D721Med (cell line): ENCODE data around the gene MIAT.
"Not testable (repeated sequence)": the region's sequence is repeated elsewhere in the genome, so short reads cannot be mapped to it uniquely, and the experiment has no call there.

ENCODE experiments used
- DNase-seq: peaks from one replicate; pipeline ENCODE4 v3.0.0; 2011; ENCODE audit warnings: low spot score; ENCODE audit not compliant: insufficient read length
- FAIRE-seq: peaks from 2 replicates; lab custom pipeline; 2011; peaks lifted over from hg19 to GRCh38; lab: Jason Lieb, UNC
- TF ChIP-seq, protein P1 (sequence below): IDR thresholded peaks from 2 replicates; pipeline ENCODE4 v1.5.1; 2012; ENCODE audit warnings: mild to moderate bottlenecking, control low read depth; ENCODE audit not compliant: insufficient read depth; ENCODE audit errors: missing control alignments

The MIAT gene

DNA sequence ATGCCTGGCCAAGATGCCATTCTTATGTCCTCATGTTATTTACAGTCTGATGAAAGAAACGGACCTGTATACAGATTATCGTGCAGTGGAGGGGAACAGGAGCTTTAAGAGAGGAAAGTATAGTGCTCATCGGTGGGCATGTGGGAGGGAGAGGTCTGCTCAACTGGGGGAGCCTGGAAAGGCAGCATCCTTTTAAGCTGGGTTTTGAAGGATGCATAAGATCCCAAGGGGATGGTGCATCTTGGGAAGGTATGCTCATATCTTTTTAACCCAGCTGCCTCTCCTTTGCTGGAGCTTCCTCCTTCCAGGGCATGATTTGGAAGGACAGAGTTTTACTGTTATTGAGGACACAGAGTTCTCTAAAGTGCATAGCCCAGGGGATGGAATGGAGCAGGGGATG is 34.8 kb downstream of the MIAT start:
- DNase-seq (no peak), FAIRE-seq (no peak)
- TF ChIP-seq, protein P1, sequence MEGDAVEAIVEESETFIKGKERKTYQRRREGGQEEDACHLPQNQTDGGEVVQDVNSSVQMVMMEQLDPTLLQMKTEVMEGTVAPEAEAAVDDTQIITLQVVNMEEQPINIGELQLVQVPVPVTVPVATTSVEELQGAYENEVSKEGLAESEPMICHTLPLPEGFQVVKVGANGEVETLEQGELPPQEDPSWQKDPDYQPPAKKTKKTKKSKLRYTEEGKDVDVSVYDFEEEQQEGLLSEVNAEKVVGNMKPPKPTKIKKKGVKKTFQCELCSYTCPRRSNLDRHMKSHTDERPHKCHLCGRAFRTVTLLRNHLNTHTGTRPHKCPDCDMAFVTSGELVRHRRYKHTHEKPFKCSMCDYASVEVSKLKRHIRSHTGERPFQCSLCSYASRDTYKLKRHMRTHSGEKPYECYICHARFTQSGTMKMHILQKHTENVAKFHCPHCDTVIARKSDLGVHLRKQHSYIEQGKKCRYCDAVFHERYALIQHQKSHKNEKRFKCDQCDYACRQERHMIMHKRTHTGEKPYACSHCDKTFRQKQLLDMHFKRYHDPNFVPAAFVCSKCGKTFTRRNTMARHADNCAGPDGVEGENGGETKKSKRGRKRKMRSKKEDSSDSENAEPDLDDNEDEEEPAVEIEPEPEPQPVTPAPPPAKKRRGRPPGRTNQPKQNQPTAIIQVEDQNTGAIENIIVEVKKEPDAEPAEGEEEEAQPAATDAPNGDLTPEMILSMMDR = no peak

- FAIRE-seq (no peak), DNase-seq (no peak)
- TF ChIP-seq, protein P1 = no peak
These were observed 39.8 kb downstream of the MIAT start for GRCh38 chr22:26697151-26697550.

- no peak for DNase-seq
- TF ChIP-seq, protein P1 = no peak
- no peak for FAIRE-seq
These were observed 43.1 kb downstream of the MIAT start for GRCh38 chr22:26700462-26700861.

GRCh38 chr22:26700886-26701285 is 43.5 kb downstream of the MIAT start:
- no peak for FAIRE-seq
- TF ChIP-seq, protein P1 = no peak
- DNase-seq = no peak

- DNase-seq (no peak), FAIRE-seq (no peak)
- TF ChIP-seq, protein P1 = no peak
These were observed 43.9 kb downstream of the MIAT start for GRCh38 chr22:26701323-26701722.

- no peak for FAIRE-seq
- TF ChIP-seq, protein P1 = no peak
- no peak for DNase-seq
These were observed 45.8 kb downstream of the MIAT start for GRCh38 chr22:26702906-26703830.

- DNase-seq, FAIRE-seq: not testable (repeated sequence)
These were observed 48.0 kb downstream of the MIAT start for GRCh38 chr22:26705379-26705778.
